Measurements from ENCODE around the gene ZNF649. TPM values are rescaled to one million over a fixed set of nuclear protein-coding genes. Genes with fewer than 3 reads are reported as not detected.

ZNF649 gene
- total RNA-seq, 1 experiment from 2014 or later, result 148 TPM

DNA sequence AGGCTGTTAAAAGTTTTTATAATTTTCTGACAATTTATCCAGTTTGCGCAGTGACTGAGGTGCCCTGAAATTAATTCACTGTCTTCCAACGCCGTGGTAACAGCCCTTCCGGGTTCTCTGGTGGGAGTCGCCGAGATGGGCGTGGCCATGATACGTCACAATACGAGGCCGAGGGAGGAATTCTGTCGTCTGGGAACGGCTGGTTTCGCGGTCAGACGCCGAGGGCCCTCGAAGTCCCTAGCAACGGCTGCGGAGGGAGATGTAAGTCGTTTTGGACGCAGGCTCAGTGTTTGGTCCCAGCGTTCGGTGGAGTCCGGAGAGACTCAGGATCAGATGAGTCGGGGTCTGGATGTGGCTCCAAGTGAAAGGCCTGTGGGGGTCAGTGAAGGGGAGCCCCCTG is 44.2 kb upstream of the ZNF649 start:
- Histone ChIP-seq H2BK12ac (ENCODE audit: insufficient read length, low read depth, low read length) (no peak overlapping the region), H3K79me1 (ENCODE audit: insufficient read depth, low read depth, low read length, poor library complexity, severe bottlenecking) (no peaks in the 10 kb centered on the region), H4K91ac (ENCODE audit: insufficient read length, low read depth, low read length) (no peak overlapping the region), H3K23me2 (ENCODE audit: insufficient read length, low read depth, low read length, poor library complexity, severe bottlenecking) (no peaks in the 10 kb centered on the region), H3K4me1 (ENCODE audit: insufficient read depth, low read length) (no peaks in the 10 kb centered on the region), H2AFZ (ENCODE audit: low read length) (no peak overlapping the region), H2BK20ac (ENCODE audit: low read depth, low read length, poor library complexity, severe bottlenecking) (no peak overlapping the region), H3K18ac (ENCODE audit: insufficient read length, low read depth, low read length) (no peak overlapping the region), H3K14ac (ENCODE audit: insufficient read depth, low read length) (no peak overlapping the region), H2BK5ac (ENCODE audit: insufficient read length, low read length) (no peak overlapping the region), H2BK120ac (ENCODE audit: low read depth, low read length, poor library complexity, severe bottlenecking) (no peak overlapping the region), H3K27me3 (ENCODE audit: insufficient read depth, low read length) (no peaks in the 10 kb centered on the region), H3T11ph (ENCODE audit: low read length) (no peak overlapping the region), H4K5ac (ENCODE audit: insufficient read length, low read depth, low read length) (no peak overlapping the region), H3K23ac (ENCODE audit: insufficient read length, low read depth, low read length) (no peak overlapping the region), H4K8ac (replicated peaks; ENCODE audit: insufficient read length, low read depth, low read length) (no peak overlapping the region), H2BK15ac (ENCODE audit: low read depth, low read length) (no peak overlapping the region), H3K79me2 (ENCODE audit: insufficient read depth, low read length) (no peaks in the 10 kb centered on the region), H4K20me1 (ENCODE audit: control insufficient read depth, insufficient read depth, insufficient read length) (no peaks in the 10 kb centered on the region), H2AK5ac (ENCODE audit: insufficient read length, low read length) (no peak overlapping the region), H3K4me2 (ENCODE audit: insufficient read depth, insufficient read length, low read length) (no peak overlapping the region), H3K4ac (ENCODE audit: low read depth, low read length) (no peak overlapping the region), H3K27ac (ENCODE audit: insufficient read length, low read depth, low read length) (no peak overlapping the region), H3K56ac (ENCODE audit: insufficient read length, low read depth, low read length) (no peak overlapping the region), H3K9ac (ENCODE audit: extremely low read depth, insufficient read length, low read length) (no peak overlapping the region), H3K9me3 (ENCODE audit: control insufficient read depth, low read depth, low read length) (peaks cover 49% of the 10 kb centered on the region)
- H3K4me3 Mint-ChIP-seq, result no peak overlapping the region
- no CpG with 5 or more reads among the region's 25 CpGs for WGBS (ENCODE audit: extremely low coverage, insufficient read length, low lambda C conversion rate)
- peaks cover 85 to 90% of the 10 kb centered on the region in 2 experiments for H3K9me3 Mint-ChIP-seq
- H3K27ac Mint-ChIP-seq, result no peak overlapping the region
- H3K36me3 Mint-ChIP-seq (ENCODE audit: insufficient read depth in 1 of 3, low read depth in 3 of 3), result peaks cover 42 to 82% (median 71%) of the 10 kb centered on the region in 3 experiments
- no peak for DNase-seq
- TF ChIP-seq, protein P1, sequence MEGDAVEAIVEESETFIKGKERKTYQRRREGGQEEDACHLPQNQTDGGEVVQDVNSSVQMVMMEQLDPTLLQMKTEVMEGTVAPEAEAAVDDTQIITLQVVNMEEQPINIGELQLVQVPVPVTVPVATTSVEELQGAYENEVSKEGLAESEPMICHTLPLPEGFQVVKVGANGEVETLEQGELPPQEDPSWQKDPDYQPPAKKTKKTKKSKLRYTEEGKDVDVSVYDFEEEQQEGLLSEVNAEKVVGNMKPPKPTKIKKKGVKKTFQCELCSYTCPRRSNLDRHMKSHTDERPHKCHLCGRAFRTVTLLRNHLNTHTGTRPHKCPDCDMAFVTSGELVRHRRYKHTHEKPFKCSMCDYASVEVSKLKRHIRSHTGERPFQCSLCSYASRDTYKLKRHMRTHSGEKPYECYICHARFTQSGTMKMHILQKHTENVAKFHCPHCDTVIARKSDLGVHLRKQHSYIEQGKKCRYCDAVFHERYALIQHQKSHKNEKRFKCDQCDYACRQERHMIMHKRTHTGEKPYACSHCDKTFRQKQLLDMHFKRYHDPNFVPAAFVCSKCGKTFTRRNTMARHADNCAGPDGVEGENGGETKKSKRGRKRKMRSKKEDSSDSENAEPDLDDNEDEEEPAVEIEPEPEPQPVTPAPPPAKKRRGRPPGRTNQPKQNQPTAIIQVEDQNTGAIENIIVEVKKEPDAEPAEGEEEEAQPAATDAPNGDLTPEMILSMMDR (conservative IDR thresholded peaks at IDR 0.05), result no peak
- no peaks in the 10 kb centered on the region for H3K4me1 Mint-ChIP-seq
- H3K27me3 Mint-ChIP-seq (ENCODE audit: low read depth), result peaks cover 3% of the 10 kb centered on the region

All from H9 (cell line).